ENCODE results near the gene C1orf210.

- TF ChIP-seq EZH2phosphoT487 (IDR thresholded peaks at IDR 0.05; ENCODE audit: insufficient read depth, low read depth): no peak
- no peak for TF ChIP-seq EZH2 (IDR thresholded peaks at IDR 0.05; ENCODE audit: insufficient read depth, poor library complexity, severe bottlenecking)
Measured at GRCh38 chr1:43277116-43277876, 8.1 kb downstream of the C1orf210 start.
